ENCODE results near the gene MAML2. TPM values are rescaled to one million over a fixed set of nuclear protein-coding genes. Genes with fewer than 3 reads are reported as not detected.
A peak's percentile ranks its signal among the peaks of the same experiment; 100 is the strongest.

Gene MAML2
- total and polyA plus RNA-seq, 9 of the 15 experiments (the other 6 are each of a cell fraction or from before 2014, with no cell fraction given), result 0.79 to 6.8 (median 4.8) TPM

GRCh38 chr11:96342014-96342960 is 708 bp downstream of the MAML2 start (continued):
- TF ChIP-seq E2F8 (IDR thresholded peaks at IDR 0.05; ENCODE audit: low read depth, partially characterized antibody), result no peak
- no peak for TF ChIP-seq EZH2 (IDR thresholded peaks at IDR 0.05; ENCODE audit: borderline replicate concordance, low read depth, low read length)
- TF ChIP-seq ZNF316 (IDR thresholded peaks at IDR 0.05), result no peak
- TF ChIP-seq KHSRP (IDR thresholded peaks at IDR 0.05), result no peak
- TF ChIP-seq SMARCA4 (IDR thresholded peaks at IDR 0.05), result peak; percentile 13; the same call in 1 of the 2 replicates
- no peak for TF ChIP-seq USF1 (CRISPR knock-in tag; IDR thresholded peaks at IDR 0.05)
- TF ChIP-seq HDAC2 (IDR thresholded peaks at IDR 0.05), result peak; percentile 4; the same call in 1 of the 2 replicates
- no peak for TF ChIP-seq TCF15 (CRISPR knock-in tag; IDR thresholded peaks at IDR 0.05)
- no peak for TF ChIP-seq TRIM25 (IDR thresholded peaks at IDR 0.05; ENCODE audit: borderline replicate concordance)
- TF ChIP-seq WHSC1 (IDR thresholded peaks at IDR 0.05; ENCODE audit: low read length), result no peak
- TF ChIP-seq TBP (optimal IDR thresholded peaks at IDR 0.05; ENCODE audit: low read depth, low read length), result peak; percentile 30
- 0 out of 4 replicates have a peak, but pooled peaks of 1 of the 2 experiments have one; percentile 0 for TF ChIP-seq TBL1XR1 (IDR thresholded peaks at IDR 0.05; ENCODE audit: low read length in 2 of 2)
- TF ChIP-seq CHD2 (IDR thresholded peaks at IDR 0.05; ENCODE audit: low read depth, low read length), result no peak
- TF ChIP-seq MECOM (CRISPR knock-in tag; IDR thresholded peaks at IDR 0.05), result no peak

Measured in K562 (cell line).